ENCODE data around the gene JMY. TPM values are rescaled to one million over a fixed set of nuclear protein-coding genes. Genes with fewer than 3 reads are reported as not detected.

The JMY gene
- total RNA-seq, 1 experiment from 2014 or later: 10.8 TPM

DNA sequence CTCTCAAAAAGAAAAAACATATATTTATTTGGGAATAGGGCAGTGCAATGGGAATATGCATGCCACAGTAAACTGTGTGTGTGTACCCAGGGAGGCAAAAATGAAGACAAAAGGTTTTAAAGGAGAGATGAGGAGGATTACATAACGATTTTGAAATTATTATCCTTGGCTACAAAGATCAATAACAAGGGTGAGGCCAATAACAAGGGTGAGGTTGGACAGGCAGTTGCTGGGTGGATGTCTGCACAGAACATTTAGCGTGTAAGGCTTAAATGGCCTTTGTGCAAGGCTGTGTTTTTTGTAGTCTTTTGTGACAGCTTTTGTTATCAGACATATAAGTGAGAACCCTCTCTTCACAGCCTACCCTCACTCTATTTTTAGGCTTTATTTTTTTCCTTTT is 114.0 kb downstream of the JMY start:
- in situ Hi-C loops (cut with HindIII; ENCODE audit: low pct_unique_long_range_greater_than_20kb, low sequenced_read_pairs): no loop called here
- DNase-seq (ENCODE audit: low read depth, low spot score): no peak

DNA sequence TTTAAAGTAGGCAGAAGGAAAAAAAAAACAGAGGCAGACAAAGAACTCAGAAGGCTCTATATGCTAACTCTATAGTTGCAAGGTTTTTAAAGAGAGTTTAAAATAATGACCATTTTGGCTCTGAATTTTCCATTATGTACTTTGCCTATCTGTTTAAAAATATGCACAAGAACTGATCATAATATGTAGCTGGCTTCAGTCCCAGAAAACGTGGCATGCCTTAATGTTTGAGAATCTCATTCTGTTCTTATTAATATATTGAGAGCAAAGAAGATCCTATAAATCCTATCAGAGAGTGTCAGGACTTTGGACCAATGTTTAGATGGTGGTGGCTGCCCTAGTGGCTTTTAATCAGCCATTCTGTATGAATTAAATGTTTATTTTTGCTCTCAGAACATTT is 121.5 kb downstream of the JMY start:
- in situ Hi-C loops (cut with HindIII; ENCODE audit: low pct_unique_long_range_greater_than_20kb, low sequenced_read_pairs): no loop called here
- no peak for DNase-seq (ENCODE audit: low read depth, low spot score)

Small RNAs within 50 kb of the gene (small RNA-seq; reads per million reads assigned to genes)
- 0 reads per million in 2 experiments for gene AC016559.1
- 0 to 0.10 reads per million in 2 experiments for gene RF00425

Other genes starting within 250 kb of the JMY start
- not detected in 2 replicates for gene DMGDH, start 166.5 kb upstream of the JMY start, total RNA-seq (2014; rRNA removed; shearing (Covaris generic))
- gene BHMT2, start 166.4 kb upstream of the JMY start, total RNA-seq (2014; rRNA removed; shearing (Covaris generic)): not detected in 2 replicates
- not detected in 2 replicates for gene BHMT, start 124.3 kb upstream of the JMY start, total RNA-seq (2014; rRNA removed; shearing (Covaris generic))